ENCODE data around the gene NSG1. TPM values are rescaled to one million over a fixed set of nuclear protein-coding genes. Genes with fewer than 3 reads are reported as not detected.

Gene NSG1
- total RNA-seq, 1 experiment from 2014 or later = not detected

- no TSS peak for BruUV-seq (replicated peaks)
- DNase-seq (no peak), ATAC-seq (no peak)
- Histone ChIP-seq H3K27me3 (ENCODE audit: low read length) (no peaks in the 10 kb centered on the region), H3K4me2 (ENCODE audit: low read length) (no peak overlapping the region), H3K79me2 (ENCODE audit: low read length) (no peaks in the 10 kb centered on the region), H3K27ac (ENCODE audit: low read length) (no peak overlapping the region), H3K4me1 (ENCODE audit: insufficient read depth, low read length) (no peaks in the 10 kb centered on the region), H3K9ac (ENCODE audit: low read length) (no peak overlapping the region), H3K4me3 (ENCODE audit: low read length) (no peak overlapping the region), H3K9me2 (replicated peaks; ENCODE audit: low read length) (no peaks in the 10 kb centered on the region), H4K20me1 (ENCODE audit: low read length) (no peaks in the 10 kb centered on the region), H3F3A (ENCODE audit: low read length, unreplicated experiment) (no peaks in the 10 kb centered on the region), H2AFZ (ENCODE audit: low read length) (no peak overlapping the region), H3K36me3 (ENCODE audit: low read depth, low read length) (no peaks in the 10 kb centered on the region), H3K9me3 (ENCODE audit: low read length) (no peaks in the 10 kb centered on the region)
- CTCF ChIA-PET = no interaction called here
- intact Hi-C loops (cut with micrococcal nuclease) = no loop called here
- TF ChIP-seq EZH2phosphoT487 (IDR thresholded peaks at IDR 0.05; ENCODE audit: borderline replicate concordance, low read length) (no peak), EZH2 (IDR thresholded peaks at IDR 0.05; ENCODE audit: low read length, unreplicated experiment) (no peak)
- TF ChIP-seq, protein P1, sequence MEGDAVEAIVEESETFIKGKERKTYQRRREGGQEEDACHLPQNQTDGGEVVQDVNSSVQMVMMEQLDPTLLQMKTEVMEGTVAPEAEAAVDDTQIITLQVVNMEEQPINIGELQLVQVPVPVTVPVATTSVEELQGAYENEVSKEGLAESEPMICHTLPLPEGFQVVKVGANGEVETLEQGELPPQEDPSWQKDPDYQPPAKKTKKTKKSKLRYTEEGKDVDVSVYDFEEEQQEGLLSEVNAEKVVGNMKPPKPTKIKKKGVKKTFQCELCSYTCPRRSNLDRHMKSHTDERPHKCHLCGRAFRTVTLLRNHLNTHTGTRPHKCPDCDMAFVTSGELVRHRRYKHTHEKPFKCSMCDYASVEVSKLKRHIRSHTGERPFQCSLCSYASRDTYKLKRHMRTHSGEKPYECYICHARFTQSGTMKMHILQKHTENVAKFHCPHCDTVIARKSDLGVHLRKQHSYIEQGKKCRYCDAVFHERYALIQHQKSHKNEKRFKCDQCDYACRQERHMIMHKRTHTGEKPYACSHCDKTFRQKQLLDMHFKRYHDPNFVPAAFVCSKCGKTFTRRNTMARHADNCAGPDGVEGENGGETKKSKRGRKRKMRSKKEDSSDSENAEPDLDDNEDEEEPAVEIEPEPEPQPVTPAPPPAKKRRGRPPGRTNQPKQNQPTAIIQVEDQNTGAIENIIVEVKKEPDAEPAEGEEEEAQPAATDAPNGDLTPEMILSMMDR (conservative IDR thresholded peaks at IDR 0.05; ENCODE audit: low read depth, low read length) = no peak
- POLR2A ChIA-PET (ENCODE audit: unreplicated experiment) = no interaction called here
Observed at GRCh38 chr4:4437798-4438470, 51.0 kb downstream of the NSG1 start.

GRCh38 chr4:4438891-4439290, 52.0 kb downstream of the NSG1 start:
- no peaks in the 10 kb centered on the region for H3K9me2 ChIP-seq (replicated peaks; ENCODE audit: low read length)
- no peaks in the 10 kb centered on the region for H3K4me1 ChIP-seq (ENCODE audit: insufficient read depth, low read length)
- ATAC-seq (no peak), DNase-seq (no peak)
- H3K9ac ChIP-seq (ENCODE audit: low read length) = no peak overlapping the region
- no peaks in the 10 kb centered on the region for H3F3A ChIP-seq (ENCODE audit: low read length, unreplicated experiment)
- no peak overlapping the region for H2AFZ ChIP-seq (ENCODE audit: low read length)
- no peaks in the 10 kb centered on the region for H3K79me2 ChIP-seq (ENCODE audit: low read length)
- no peaks in the 10 kb centered on the region for H3K27me3 ChIP-seq (ENCODE audit: low read length)
- no peaks in the 10 kb centered on the region for H3K36me3 ChIP-seq (ENCODE audit: low read depth, low read length)
- ChIA-PET POLR2A (ENCODE audit: unreplicated experiment) (no interaction called here), CTCF (no interaction called here)
- H4K20me1 ChIP-seq (ENCODE audit: low read length) = no peaks in the 10 kb centered on the region
- H3K27ac ChIP-seq (ENCODE audit: low read length) = no peak overlapping the region
- no peak overlapping the region for H3K4me3 ChIP-seq (ENCODE audit: low read length)
- H3K9me3 ChIP-seq (ENCODE audit: low read length) = no peaks in the 10 kb centered on the region
- no TSS peak for BruUV-seq (replicated peaks)
- no peak overlapping the region for H3K4me2 ChIP-seq (ENCODE audit: low read length)
- intact Hi-C loops (cut with micrococcal nuclease) = no loop called here
- TF ChIP-seq, protein P1 (conservative IDR thresholded peaks at IDR 0.05; ENCODE audit: low read depth, low read length) = no peak
- TF ChIP-seq EZH2phosphoT487 (IDR thresholded peaks at IDR 0.05; ENCODE audit: borderline replicate concordance, low read length) = no peak
- no peak for TF ChIP-seq EZH2 (IDR thresholded peaks at IDR 0.05; ENCODE audit: low read length, unreplicated experiment)

GRCh38 chr4:4439782-4440181, 52.9 kb downstream of the NSG1 start:
- no peak overlapping the region for H3K4me2 ChIP-seq (ENCODE audit: low read length)
- ChIA-PET CTCF (no interaction called here), POLR2A (ENCODE audit: unreplicated experiment) (no interaction called here)
- H3K4me1 ChIP-seq (ENCODE audit: insufficient read depth, low read length) = no peaks in the 10 kb centered on the region
- no peaks in the 10 kb centered on the region for H3K27me3 ChIP-seq (ENCODE audit: low read length)
- no peak for TF ChIP-seq EZH2phosphoT487 (IDR thresholded peaks at IDR 0.05; ENCODE audit: borderline replicate concordance, low read length)
- TF ChIP-seq, protein P1 (conservative IDR thresholded peaks at IDR 0.05; ENCODE audit: low read depth, low read length) = no peak
- TF ChIP-seq EZH2 (IDR thresholded peaks at IDR 0.05; ENCODE audit: low read length, unreplicated experiment) = no peak
- no peaks in the 10 kb centered on the region for H3K9me3 ChIP-seq (ENCODE audit: low read length)
- H3K9me2 ChIP-seq (replicated peaks; ENCODE audit: low read length) = no peaks in the 10 kb centered on the region
- no peak for ATAC-seq
- H3K36me3 ChIP-seq (ENCODE audit: low read depth, low read length) = no peaks in the 10 kb centered on the region
- H2AFZ ChIP-seq (ENCODE audit: low read length) = no peak overlapping the region
- H4K20me1 ChIP-seq (ENCODE audit: low read length) = no peaks in the 10 kb centered on the region
- BruUV-seq (replicated peaks) = no TSS peak
- H3K79me2 ChIP-seq (ENCODE audit: low read length) = no peaks in the 10 kb centered on the region
- H3K27ac ChIP-seq (ENCODE audit: low read length) = no peak overlapping the region
- no peaks in the 10 kb centered on the region for H3F3A ChIP-seq (ENCODE audit: low read length, unreplicated experiment)
- intact Hi-C loops (cut with micrococcal nuclease) = no loop called here
- no peak overlapping the region for H3K9ac ChIP-seq (ENCODE audit: low read length)
- no peak overlapping the region for H3K4me3 ChIP-seq (ENCODE audit: low read length)
- DNase-seq = no peak
